Activated B cell treated with CpG ODN at 0.5 μM for 24 hours (primary cell): Measurements from ENCODE around the gene IGF1. TPM values are rescaled to one million over a fixed set of nuclear protein-coding genes. Genes with fewer than 3 reads are reported as not detected.

ENCODE experiments used
- ATAC-seq: fragments of 200-7000 bp; cut with Tn5 transposase; one replicate; pipeline ENCODE4 v1.10.0; 2021; ENCODE audit warnings: low read depth, mild to moderate bottlenecking, moderate library complexity
- CTCF ChIA-PET: fragments of 350-600 bp; sonication (Branson Sonifier 250); formaldehyde crosslinking; loops from one replicate; lab custom pipeline; 2021; ENCODE audit warnings: antibody characterized with exemption; lab: Charles Lee
- POLR2A ChIA-PET: fragments of 350-600 bp; sonication (Branson Sonifier 250); formaldehyde crosslinking; loops from one replicate; lab custom pipeline; 2021; ENCODE audit warnings: antibody characterized with exemption; lab: Charles Lee
- DNase-seq: peaks from one replicate; pipeline ENCODE4 v3.0.0; 2022
- H3K27ac Mint-ChIP-seq: one replicate; pipeline ENCODE4 v1.8.0; 2020; ENCODE audit warnings: mixed read lengths
- H3K27me3 Mint-ChIP-seq: one replicate; pipeline ENCODE4 v1.8.0; 2021; ENCODE audit warnings: mixed read lengths
- H3K36me3 Mint-ChIP-seq: one replicate; pipeline ENCODE4 v1.8.0; 2021; ENCODE audit warnings: low read depth, mixed read lengths
- H3K4me1 Mint-ChIP-seq: one replicate; pipeline ENCODE4 v1.8.0; 2021; ENCODE audit warnings: mixed read lengths
- H3K4me3 Mint-ChIP-seq: one replicate; pipeline ENCODE4 v1.8.0; 2020; ENCODE audit warnings: mild to moderate bottlenecking, mixed read lengths
- H3K9me3 Mint-ChIP-seq: one replicate; pipeline ENCODE4 v1.8.0; 2020; ENCODE audit warnings: mixed read lengths
- intact Hi-C: fragments of 100-400 bp; cut with micrococcal nuclease; formaldehyde crosslinking; loops from one replicate; pipeline ENCODE4 v1.15.1; 2024
- total RNA-seq: library from RNA; stranded (reverse); gene quantifications from 2 replicates; pipeline ENCODE4 v1.2.3, GENCODE V29; 2022
- TF ChIP-seq, protein P1 (sequence below): fragments of 200-600 bp; IDR thresholded peaks from one replicate; pipeline ENCODE4 v1.8.0; 2022; ENCODE audit warnings: antibody characterized with exemption, mild to moderate bottlenecking

The IGF1 gene
- total RNA-seq, 1 donor from 2014 or later = not detected

DNA sequence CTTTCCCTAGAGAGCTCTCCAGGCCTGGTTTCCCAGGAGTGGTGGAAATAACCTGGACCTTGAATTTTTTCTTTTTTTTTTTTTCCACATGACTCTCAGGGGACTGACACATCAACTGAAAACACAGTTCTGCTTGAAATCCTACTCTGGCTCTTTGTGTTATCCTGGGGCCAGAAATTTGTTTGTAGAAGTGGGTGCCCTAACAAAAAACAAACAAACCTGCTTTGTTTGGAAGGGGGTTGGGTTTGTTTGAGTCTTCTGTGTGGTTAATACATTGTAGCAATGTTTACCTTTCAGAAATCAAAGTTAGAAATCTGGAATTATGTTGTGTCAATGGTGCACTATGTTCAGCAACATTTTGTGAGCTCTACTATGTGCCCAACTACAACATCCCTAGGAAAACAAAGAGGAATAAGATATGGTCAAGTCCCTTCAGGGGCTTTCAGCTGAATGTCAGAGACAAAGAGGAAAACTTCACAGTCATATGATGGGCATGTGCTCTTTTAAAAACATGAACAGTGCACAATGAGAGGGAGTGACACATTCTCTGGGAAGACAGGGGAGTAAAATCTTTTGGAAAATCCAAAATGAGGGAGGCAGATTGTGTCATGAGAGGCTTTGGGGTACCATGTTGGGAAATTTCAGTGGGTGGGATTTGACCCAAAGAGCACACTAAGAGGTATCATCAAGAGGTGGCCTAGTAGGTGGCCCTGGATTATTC, 1.5 kb upstream of the IGF1 start:
- Mint-ChIP-seq H3K9me3 (no peaks in the 10 kb centered on the region), H3K4me3 (no peak overlapping the region), H3K27me3 (peaks cover 2% of the 10 kb centered on the region), H3K36me3 (no peaks in the 10 kb centered on the region), H3K27ac (no peak overlapping the region), H3K4me1 (peaks cover 23% of the 10 kb centered on the region)
- ChIA-PET POLR2A (no interaction called here), CTCF (interaction anchor here (0.9 to 1.6 kb wide), 4 partner anchors 10 to 544 kb away, joined by 3 to 5 read pairs (median 3); no protein-coding TSS in a partner anchor)
- TF ChIP-seq, protein P1, sequence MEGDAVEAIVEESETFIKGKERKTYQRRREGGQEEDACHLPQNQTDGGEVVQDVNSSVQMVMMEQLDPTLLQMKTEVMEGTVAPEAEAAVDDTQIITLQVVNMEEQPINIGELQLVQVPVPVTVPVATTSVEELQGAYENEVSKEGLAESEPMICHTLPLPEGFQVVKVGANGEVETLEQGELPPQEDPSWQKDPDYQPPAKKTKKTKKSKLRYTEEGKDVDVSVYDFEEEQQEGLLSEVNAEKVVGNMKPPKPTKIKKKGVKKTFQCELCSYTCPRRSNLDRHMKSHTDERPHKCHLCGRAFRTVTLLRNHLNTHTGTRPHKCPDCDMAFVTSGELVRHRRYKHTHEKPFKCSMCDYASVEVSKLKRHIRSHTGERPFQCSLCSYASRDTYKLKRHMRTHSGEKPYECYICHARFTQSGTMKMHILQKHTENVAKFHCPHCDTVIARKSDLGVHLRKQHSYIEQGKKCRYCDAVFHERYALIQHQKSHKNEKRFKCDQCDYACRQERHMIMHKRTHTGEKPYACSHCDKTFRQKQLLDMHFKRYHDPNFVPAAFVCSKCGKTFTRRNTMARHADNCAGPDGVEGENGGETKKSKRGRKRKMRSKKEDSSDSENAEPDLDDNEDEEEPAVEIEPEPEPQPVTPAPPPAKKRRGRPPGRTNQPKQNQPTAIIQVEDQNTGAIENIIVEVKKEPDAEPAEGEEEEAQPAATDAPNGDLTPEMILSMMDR = no peak
- DNase-seq (no peak), ATAC-seq (no peak)
- intact Hi-C loops = loop anchor here (10.0 kb wide), 2 partner anchors 387 to 1077 kb away; partner anchors contain the start of gene ARL1

- Mint-ChIP-seq H3K36me3 (no peaks in the 10 kb centered on the region), H3K27me3 (peaks cover 6% of the 10 kb centered on the region), H3K9me3 (no peaks in the 10 kb centered on the region), H3K27ac (no peak overlapping the region), H3K4me1 (peaks cover 21% of the 10 kb centered on the region), H3K4me3 (no peak overlapping the region)
- DNase-seq = no peak
- ChIA-PET CTCF (no interaction called here), POLR2A (no interaction called here)
- ATAC-seq = no peak
- TF ChIP-seq, protein P1 = no peak
- intact Hi-C loops = loop anchor here (10.0 kb wide), 2 partner anchors 385 to 1075 kb away; partner anchors contain the start of gene ARL1
Observed at GRCh38 chr12:102479939-102480338, 424 bp downstream of the IGF1 start.

GRCh38 chr12:102479099-102479885, 1.1 kb downstream of the IGF1 start:
- TF ChIP-seq, protein P1 = no peak
- peaks cover 14% of the 10 kb centered on the region for H3K4me1 Mint-ChIP-seq
- intact Hi-C loops = no loop called here
- CTCF ChIA-PET = no interaction called here
- H3K27me3 Mint-ChIP-seq = peaks cover 6% of the 10 kb centered on the region
- H3K4me3 Mint-ChIP-seq = no peak overlapping the region
- ATAC-seq = peak; percentile 40
- POLR2A ChIA-PET = interaction anchor here (0.6 kb wide), 1 partner anchor 344 kb away, joined by 11 read pairs; no protein-coding TSS in a partner anchor
- H3K27ac Mint-ChIP-seq = no peak overlapping the region
- no peaks in the 10 kb centered on the region for H3K36me3 Mint-ChIP-seq
- no peaks in the 10 kb centered on the region for H3K9me3 Mint-ChIP-seq
- no peak for DNase-seq

DNA sequence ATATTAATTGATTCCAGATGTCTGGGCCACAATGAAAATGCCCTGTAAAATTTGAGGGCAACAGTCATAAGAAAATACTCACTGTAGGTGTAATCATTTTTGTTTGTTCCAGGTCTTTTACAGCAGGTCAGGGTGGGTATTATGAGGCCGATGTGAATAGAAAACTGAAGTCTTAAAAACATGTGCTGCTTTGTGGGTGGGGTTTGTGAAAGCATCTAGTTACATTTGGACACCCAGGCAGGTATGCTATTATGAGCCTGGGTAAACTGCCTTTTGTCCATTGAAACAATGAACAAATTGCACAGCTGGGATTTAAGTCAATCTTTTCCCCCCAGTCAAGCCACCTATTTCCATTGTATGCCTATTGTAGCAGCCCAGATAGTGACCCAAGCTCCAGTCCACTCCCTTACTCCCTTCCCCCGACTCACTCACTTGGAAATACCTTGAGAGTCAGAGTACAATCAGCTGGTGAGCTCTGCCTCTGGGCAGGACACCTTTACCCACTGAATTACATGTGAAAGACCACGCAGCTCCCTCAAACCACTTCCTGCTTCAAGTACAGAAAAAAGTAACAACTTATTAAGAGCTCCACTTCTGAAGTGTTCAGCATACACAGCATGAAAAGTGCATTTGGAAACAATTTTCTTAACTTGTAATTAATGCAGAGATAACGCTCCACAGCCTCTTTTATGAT, 1.8 kb downstream of the IGF1 start:
- H3K27ac Mint-ChIP-seq = no peak overlapping the region
- no peak overlapping the region for H3K4me3 Mint-ChIP-seq
- H3K9me3 Mint-ChIP-seq = no peaks in the 10 kb centered on the region
- DNase-seq (no peak), ATAC-seq (peak; percentile 37)
- peaks cover 6% of the 10 kb centered on the region for H3K27me3 Mint-ChIP-seq
- TF ChIP-seq, protein P1 = no peak
- intact Hi-C loops = no loop called here
- POLR2A ChIA-PET = interaction anchor here (0.6 kb wide), 1 partner anchor 343 kb away, joined by 11 read pairs; no protein-coding TSS in a partner anchor
- peaks cover 7% of the 10 kb centered on the region for H3K4me1 Mint-ChIP-seq
- H3K36me3 Mint-ChIP-seq = no peaks in the 10 kb centered on the region
- CTCF ChIA-PET = no interaction called here
